HG03460 (cell line): ENCODE data around the gene AVPI1.
"Not testable (repeated sequence)": the region's sequence is repeated elsewhere in the genome, so short reads cannot be mapped to it uniquely, and the experiment has no call there.

Experiments used
- ATAC-seq: cut with Tn5 transposase; IDR thresholded peaks from one replicate; pipeline ENCODE4 v1.9.1; 2021; ENCODE audit not compliant: unreplicated experiment

The AVPI1 gene

GRCh38 chr10:97684368-97684713 is 2.7 kb downstream of the AVPI1 start:
- ATAC-seq = not testable (repeated sequence)

- no peak for ATAC-seq
These were observed 3.3 kb downstream of the AVPI1 start for GRCh38 chr10:97683556-97684367.

GRCh38 chr10:97682042-97682441 is 5.0 kb downstream of the AVPI1 start:
- ATAC-seq = no peak

- no peak for ATAC-seq
These were observed 7.4 kb downstream of the AVPI1 start for GRCh38 chr10:97679594-97679993.

GRCh38 chr10:97676770-97677581 is 10.1 kb downstream of the AVPI1 start:
- ATAC-seq = peak; percentile 75

- ATAC-seq = no peak
These were observed 11.8 kb downstream of the AVPI1 start for GRCh38 chr10:97675222-97675621.

GRCh38 chr10:97673736-97674525 is 13.1 kb downstream of the AVPI1 start:
- no peak for ATAC-seq

GRCh38 chr10:97669571-97669970 is 17.5 kb downstream of the AVPI1 start:
- ATAC-seq = no peak

- ATAC-seq = no peak
These were observed 19.6 kb downstream of the AVPI1 start for GRCh38 chr10:97667463-97667862.

- ATAC-seq = no peak
These were observed 20.0 kb downstream of the AVPI1 start for GRCh38 chr10:97666992-97667391.

GRCh38 chr10:97664282-97664850 is 22.7 kb downstream of the AVPI1 start:
- no peak for ATAC-seq

GRCh38 chr10:97659589-97659988 is 27.5 kb downstream of the AVPI1 start:
- no peak for ATAC-seq

GRCh38 chr10:97656777-97657176 is 30.3 kb downstream of the AVPI1 start:
- no peak for ATAC-seq

- ATAC-seq = no peak
These were observed 35.3 kb downstream of the AVPI1 start for GRCh38 chr10:97651773-97652172.

- no peak for ATAC-seq
These were observed 36.3 kb downstream of the AVPI1 start for GRCh38 chr10:97650726-97651125.

- not testable (repeated sequence) for ATAC-seq
These were observed 37.7 kb downstream of the AVPI1 start for GRCh38 chr10:97649405-97649750.

- ATAC-seq = peak; percentile 70
These were observed 38.3 kb downstream of the AVPI1 start for GRCh38 chr10:97648562-97649404.

- ATAC-seq = no peak
These were observed 39.5 kb downstream of the AVPI1 start for GRCh38 chr10:97647556-97647955.

GRCh38 chr10:97644936-97645335 is 42.1 kb downstream of the AVPI1 start:
- ATAC-seq = no peak

- no peak for ATAC-seq
These were observed 43.5 kb downstream of the AVPI1 start for GRCh38 chr10:97643441-97643985.
